HepG2 (cell line): ENCODE measurements around the gene CPVL. TPM values are rescaled to one million over a fixed set of nuclear protein-coding genes. Genes with fewer than 3 reads are reported as not detected.

Experiments used
- DBP ChIP-seq: sonication (generic); formaldehyde crosslinking; IDR thresholded peaks from 2 replicates; pipeline ENCODE4 v1.4.0; 2020; ENCODE audit warnings: missing genetic modification reagents; ENCODE audit errors: not compliant biosample characterization
- HNF4G ChIP-seq, 2 experiments: sonication (generic) in 1 of 2; formaldehyde crosslinking in 1 of 2; IDR thresholded peaks; 2 replicates each; pipeline versions ENCODE4 v1.4.0 to v1.6.1; 2011 to 2020; ENCODE audit warnings: borderline replicate concordance in 2 of 2, low read depth in 2 of 2, mild to moderate bottlenecking in 2 of 2, low read length in 1 of 2, missing genetic modification reagents in 1 of 2, moderate library complexity in 1 of 2
- JUND ChIP-seq: sonication (generic); formaldehyde crosslinking; IDR thresholded peaks from 2 replicates; pipeline ENCODE4 v1.8.0; 2022; ENCODE audit warnings: mild to moderate bottlenecking, missing genetic modification reagents
- KLF6 ChIP-seq: IDR thresholded peaks from 2 replicates; pipeline ENCODE4 v1.8.0; 2016; ENCODE audit warnings: missing biosample characterization, missing genetic modification reagents
- MAZ ChIP-seq, 2 experiments: sonication (generic) in 1 of 2; formaldehyde crosslinking in 1 of 2; IDR thresholded peaks; 2 replicates each; pipeline versions ENCODE4 v1.5.0 to v1.6.1; 2012 to 2020; ENCODE audit warnings: low read depth in 2 of 2, mild to moderate bottlenecking in 2 of 2, borderline replicate concordance in 1 of 2, improper control_type of control experiment in 1 of 2, low read length in 1 of 2, missing genetic modification reagents in 1 of 2, moderate library complexity in 1 of 2
- MYPOP ChIP-seq: sonication (generic); formaldehyde crosslinking; IDR thresholded peaks from 2 replicates; pipeline ENCODE4 v1.8.1; 2023; ENCODE audit warnings: mild to moderate bottlenecking, moderate library complexity, missing genetic modification reagents
- STAG1 ChIP-seq: sonication (generic); formaldehyde crosslinking; IDR thresholded peaks from 2 replicates; pipeline ENCODE4 v1.4.0; 2020; ENCODE audit warnings: missing genetic modification reagents
- polyA plus RNA-seq, 8 experiments: library from polyadenylated mRNA; depleted of rRNA in 3 of 8; stranded (reverse) in 7 of 8; unstranded in 1 of 8; fragments of >200 nt; fragmentation: Illumina TruSeq in 4 of 8; extraction: Trizol in 4 of 8; gene quantifications; 2 replicates each; pipeline versions ENCODE4 v1.2.1 to v1.2.3, GENCODE V29; 2011 to 2016; ENCODE audit warnings: low read depth in 4 of 8, missing spikeins in 1 of 8, mixed read lengths in 1 of 8; ENCODE audit not compliant: insufficient read depth in 1 of 8
- total RNA-seq, 5 experiments: library from RNA; depleted of rRNA; stranded (reverse); fragments of >200 nt; fragmentation: Illumina TruSeq; extraction: Trizol; gene quantifications; 2 replicates each; pipeline ENCODE4 v1.2.3, GENCODE V29; 2016; ENCODE audit warnings: low read depth in 1 of 5
- TF ChIP-seq, protein P1 (sequence below): conservative IDR thresholded peaks from 2 replicates; pipeline ENCODE4 v1.6.1; 2018; ENCODE audit warnings: missing genetic modification reagents

Gene CPVL
- total and polyA plus RNA-seq, 2 of the 13 experiments (the other 11 are each of a cell fraction or from before 2014, with no cell fraction given), result 59.2 to 294 TPM

DNA sequence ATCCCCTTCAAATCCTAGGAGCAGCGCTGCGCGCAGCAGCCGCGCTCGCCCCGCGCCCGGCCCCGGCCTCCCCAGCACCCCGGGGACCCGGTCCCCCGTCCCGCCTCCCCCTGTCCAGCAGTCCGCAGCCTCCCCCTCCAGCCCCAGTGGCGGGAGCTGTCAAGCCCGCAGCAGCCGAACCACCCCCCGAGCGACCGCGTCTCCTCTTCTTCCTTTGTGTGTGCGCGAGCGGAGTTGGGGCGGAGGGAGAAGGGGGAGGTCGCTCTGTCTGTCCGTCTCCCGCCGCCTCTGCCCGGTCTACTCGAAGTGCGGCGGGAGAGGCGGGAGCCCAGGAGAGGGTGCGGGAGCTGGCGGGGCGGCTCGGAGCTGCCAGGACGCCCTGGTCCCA is 47.9 kb upstream of the CPVL start (continued):
- TF ChIP-seq, protein P1, sequence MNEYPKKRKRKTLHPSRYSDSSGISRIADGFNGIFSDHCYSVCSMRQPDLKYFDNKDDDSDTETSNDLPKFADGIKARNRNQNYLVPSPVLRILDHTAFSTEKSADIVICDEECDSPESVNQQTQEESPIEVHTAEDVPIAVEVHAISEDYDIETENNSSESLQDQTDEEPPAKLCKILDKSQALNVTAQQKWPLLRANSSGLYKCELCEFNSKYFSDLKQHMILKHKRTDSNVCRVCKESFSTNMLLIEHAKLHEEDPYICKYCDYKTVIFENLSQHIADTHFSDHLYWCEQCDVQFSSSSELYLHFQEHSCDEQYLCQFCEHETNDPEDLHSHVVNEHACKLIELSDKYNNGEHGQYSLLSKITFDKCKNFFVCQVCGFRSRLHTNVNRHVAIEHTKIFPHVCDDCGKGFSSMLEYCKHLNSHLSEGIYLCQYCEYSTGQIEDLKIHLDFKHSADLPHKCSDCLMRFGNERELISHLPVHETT (CRISPR knock-in tag), result no peak
- TF ChIP-seq DBP (CRISPR knock-in tag) (no peak), MAZ (IDR thresholded peaks at IDR 0.05; ENCODE audit: borderline replicate concordance, low read depth, low read length) (peak; percentile 13; the same call in 1 of the 2 replicates), MAZ (CRISPR knock-in tag; IDR thresholded peaks at IDR 0.05; ENCODE audit: low read depth) (no peak), KLF6 (no peak), HNF4G (IDR thresholded peaks at IDR 0.05; ENCODE audit: borderline replicate concordance, low read depth, low read length) (no peak), HNF4G (CRISPR knock-in tag; IDR thresholded peaks at IDR 0.05; ENCODE audit: borderline replicate concordance, low read depth) (no peak), STAG1 (CRISPR knock-in tag) (no peak), MYPOP (CRISPR knock-in tag) (no peak), JUND (no peak)
- TF ChIP-seq, all 625 proteins: peak for 18
